ENCODE data around the gene AJAP1. TPM values are rescaled to one million over a fixed set of nuclear protein-coding genes. Genes with fewer than 3 reads are reported as not detected.
"Not testable (repeated sequence)": the region's sequence is repeated elsewhere in the genome, so short reads cannot be mapped to it uniquely, and the experiment has no call there.

The AJAP1 gene
- total RNA-seq, 1 donor from 2014 or later: 0.52 TPM

GRCh38 chr1:4664095-4664494, 9.7 kb downstream of the AJAP1 start:
- no peak for TF ChIP-seq CTCF (IDR thresholded peaks at IDR 0.05)
- peaks cover 21% of the 10 kb centered on the region for H3K27me3 ChIP-seq
- intact Hi-C loops (cut with DNase I): no loop called here
- H3K36me3 ChIP-seq: no peaks in the 10 kb centered on the region
- no peak overlapping the region for H3K27ac ChIP-seq
- H3K4me3 ChIP-seq: no peak overlapping the region
- ATAC-seq (no peak), DNase-seq (no peak)
- H3K9me3 ChIP-seq: no peaks in the 10 kb centered on the region
- no peaks in the 10 kb centered on the region for H3K4me1 ChIP-seq

GRCh38 chr1:4664606-4665005, 10.2 kb downstream of the AJAP1 start:
- DNase-seq (peak; percentile 8), ATAC-seq (no peak)
- Histone ChIP-seq H3K4me1 (no peaks in the 10 kb centered on the region), H3K36me3 (no peaks in the 10 kb centered on the region), H3K27me3 (peaks cover 21% of the 10 kb centered on the region), H3K27ac (no peak overlapping the region), H3K4me3 (no peak overlapping the region), H3K9me3 (no peaks in the 10 kb centered on the region)
- no peak for TF ChIP-seq CTCF (IDR thresholded peaks at IDR 0.05)
- intact Hi-C loops (cut with DNase I): no loop called here

GRCh38 chr1:4665456-4665855, 11.0 kb downstream of the AJAP1 start:
- Histone ChIP-seq H3K4me1 (no peaks in the 10 kb centered on the region), H3K27ac (no peak overlapping the region), H3K27me3 (peaks cover 13% of the 10 kb centered on the region), H3K4me3 (no peak overlapping the region), H3K36me3 (no peaks in the 10 kb centered on the region), H3K9me3 (no peaks in the 10 kb centered on the region)
- intact Hi-C loops (cut with DNase I): no loop called here
- DNase-seq (no peak), ATAC-seq (no peak)
- TF ChIP-seq CTCF (IDR thresholded peaks at IDR 0.05): no peak

- intact Hi-C loops (cut with DNase I); H3K27ac ChIP-seq; H3K4me1 ChIP-seq; DNase-seq; H3K9me3 ChIP-seq; H3K4me3 ChIP-seq; H3K36me3 ChIP-seq; ATAC-seq: not testable (repeated sequence)
- H3K27me3 ChIP-seq: peaks cover 13% of the 10 kb centered on the region
These were observed 12.3 kb downstream of the AJAP1 start for GRCh38 chr1:4666683-4667082.

GRCh38 chr1:4668743-4669700, 14.6 kb downstream of the AJAP1 start:
- Histone ChIP-seq H3K4me1 (no peaks in the 10 kb centered on the region), H3K4me3 (no peak overlapping the region), H3K9me3 (no peaks in the 10 kb centered on the region), H3K27ac (no peak overlapping the region), H3K27me3 (no peaks in the 10 kb centered on the region), H3K36me3 (no peaks in the 10 kb centered on the region)
- DNase-seq (no peak), ATAC-seq (no peak)
- intact Hi-C loops (cut with DNase I): no loop called here
- TF ChIP-seq CTCF (IDR thresholded peaks at IDR 0.05): no peak

GRCh38 chr1:4670265-4670664, 15.9 kb downstream of the AJAP1 start:
- ATAC-seq (no peak), DNase-seq (no peak)
- no peak overlapping the region for H3K4me3 ChIP-seq
- no peaks in the 10 kb centered on the region for H3K4me1 ChIP-seq
- no peak overlapping the region for H3K27ac ChIP-seq
- intact Hi-C loops (cut with DNase I): no loop called here
- no peak for TF ChIP-seq CTCF (IDR thresholded peaks at IDR 0.05)
- H3K9me3 ChIP-seq: no peaks in the 10 kb centered on the region
- no peaks in the 10 kb centered on the region for H3K27me3 ChIP-seq
- H3K36me3 ChIP-seq: no peaks in the 10 kb centered on the region
